Ovary (tissue), 9 donors: ENCODE measurements around the gene GNG12. TPM values are rescaled to one million over a fixed set of nuclear protein-coding genes. Genes with fewer than 3 reads are reported as not detected.

ENCODE experiments used
- DNase-seq, 5 donors: peaks; one replicate each; pipeline ENCODE4 v3.0.0-alpha.2; 2019 to 2020
- H3K27ac ChIP-seq, 2 donors: fragments of 200-600 bp; one replicate each; pipeline versions ENCODE4 v1.5.1 to v1.8.0; 2019 to 2022
- H3K27me3 ChIP-seq: fragments of 200-600 bp; one replicate; pipeline ENCODE4 v1.8.0; 2022
- H3K36me3 ChIP-seq: fragments of 200-600 bp; sonication (generic); one replicate; pipeline ENCODE4 v1.5.1; 2019
- H3K4me1 ChIP-seq: one replicate; pipeline ENCODE4 v1.8.1; 2013; ENCODE audit warnings: mild to moderate bottlenecking, moderate library complexity; ENCODE audit not compliant: insufficient read depth
- H3K4me3 ChIP-seq: fragments of 200-600 bp; sonication (generic); one replicate; pipeline ENCODE4 v1.5.1; 2017
- H3K9me3 ChIP-seq, 2 donors: fragments of 200-600 bp in 1 of 2; sonication (generic) in 1 of 2; one replicate each; pipeline versions ENCODE4 v1.5.1 to v1.8.1; 2013 to 2019; ENCODE audit warnings: mild to moderate bottlenecking in 1 of 2, moderate library complexity in 1 of 2
- CTCF ChIP-seq, 3 donors: fragments of 450-650 bp in 2 of 3; fragments of 200-600 bp in 1 of 3; IDR thresholded peaks; one replicate each; pipeline versions ENCODE4 v1.5.1 to v1.8.0; 2016 to 2022; ENCODE audit warnings: antibody characterized with exemption in 3 of 3, mild to moderate bottlenecking in 1 of 3
- EP300 ChIP-seq: sonication (generic); formaldehyde crosslinking; IDR thresholded peaks from one replicate; pipeline ENCODE4 v1.6.1; 2017; ENCODE audit warnings: antibody characterized with exemption
- POLR2A ChIP-seq: fragments of 450-650 bp; IDR thresholded peaks from one replicate; pipeline ENCODE4 v1.6.1; 2017; ENCODE audit warnings: antibody characterized with exemption, mild to moderate bottlenecking, moderate library complexity
- WGBS, 3 donors: extraction: QIAGEN DNeasy Blood & Tissue Kit in 1 of 3; methylation state at CpG; one replicate each; pipeline versions ENCODE4 v1.1.5 to v1.1.7; 2013 to 2017; 5-methylcytosine and 5-hydroxymethylcytosine counted together
- intact Hi-C, 4 donors: fragments of 100-400 bp; cut with DNase I; formaldehyde crosslinking; loops; one replicate each; pipeline versions ENCODE4 v1.11.0 to v1.15.1; 2022 to 2023
- polyA plus RNA-seq, 2 donors: library from polyadenylated mRNA; stranded (reverse); fragments of 200-250 nt in 1 of 2; fragments of 350-450 nt in 1 of 2; fragmentation: Illumina TruSeq in 1 of 2; extraction: RNeasy Lipid Tissue Mini Kit (QIAGEN cat#74804) in 1 of 2; gene quantifications; one replicate each; pipeline ENCODE4 v1.2.3, GENCODE V29; 2013 to 2014
- total RNA-seq, 7 donors: library from RNA; depleted of rRNA in 2 of 7; stranded (reverse); fragments of >200 nt in 2 of 7; fragmentation: NEBNext Ultra II Directional in 3 of 7; extraction: Animal tissue kit (Norgen Biotek cat#: 25700) in 3 of 7; gene quantifications; one replicate each; pipeline versions ENCODE4 v1.1.0 to v1.2.4, GENCODE V29; 2016 to 2023
- donor health status: DM: no; HTN: no; CAD: no; lungs with moderate emphysema.
- donor health status: DM: no; HTN: no; CAD: no.
- donor health status: Bipolar disorder and iron deficiency.
- donor health status: DM: yes; HTN: yes; CAD: no.
- donor health status: DM: no; HTN: no; CAD: no.
- donor health status: DM: yes; HTN: yes; CAD: no.

GNG12 gene
- total and polyA plus RNA-seq, 9 donors: 41.0 to 121 (median 68.0) TPM

- no peak overlapping the region for H3K27ac ChIP-seq
- H3K9me3 ChIP-seq: no peaks in the 10 kb centered on the region
- H3K4me3 ChIP-seq: no peak overlapping the region
- H3K27me3 ChIP-seq: no peaks in the 10 kb centered on the region
- WGBS, 3 donors: 82 to 83% (median 83%) methylated on average over 6 of the region's 6 CpGs
- H3K36me3 ChIP-seq: no peaks in the 10 kb centered on the region
- intact Hi-C loops: loop anchor here in 3 of 4 donors (5.0 to 10.0 kb wide), 5 partner anchors 63 to 568 kb away; partner anchors contain the start of gene GNG12 (in 1 of the 3)
- no peak for TF ChIP-seq EP300
- TF ChIP-seq POLR2A: no peak
- no peak for TF ChIP-seq CTCF (IDR thresholded peaks at IDR 0.05)
- H3K4me1 ChIP-seq: peaks cover 2% of the 10 kb centered on the region
- DNase-seq: no peak
Observed at GRCh38 chr1:67769633-67770256, 63.5 kb downstream of the GNG12 start.

GRCh38 chr1:67768480-67768879 lies 64.8 kb downstream of the GNG12 start:
- Histone ChIP-seq H3K27me3 (no peaks in the 10 kb centered on the region), H3K4me3 (no peak overlapping the region), H3K9me3 (no peaks in the 10 kb centered on the region), H3K27ac (no peak overlapping the region), H3K4me1 (no peaks in the 10 kb centered on the region), H3K36me3 (no peaks in the 10 kb centered on the region)
- intact Hi-C loops: loop anchor here in 3 of 4 donors (5.0 to 10.0 kb wide), 5 partner anchors 64 to 569 kb away; partner anchors contain the start of gene GNG12 (in 1 of the 3)
- WGBS, 3 donors: 95 to 100% (median 99%) methylated on average over 1 of the region's 1 CpG
- DNase-seq: no peak
- TF ChIP-seq POLR2A: no peak
- TF ChIP-seq CTCF (IDR thresholded peaks at IDR 0.05): no peak
- no peak for TF ChIP-seq EP300

GRCh38 chr1:67767103-67767782 lies 66.0 kb downstream of the GNG12 start:
- no peak for TF ChIP-seq POLR2A
- TF ChIP-seq CTCF (IDR thresholded peaks at IDR 0.05): no peak
- TF ChIP-seq EP300: no peak
- Histone ChIP-seq H3K4me3 (no peak overlapping the region), H3K4me1 (no peaks in the 10 kb centered on the region), H3K27me3 (no peaks in the 10 kb centered on the region), H3K9me3 (no peaks in the 10 kb centered on the region), H3K36me3 (no peaks in the 10 kb centered on the region), H3K27ac (no peak overlapping the region)
- intact Hi-C loops: loop anchor here in 3 of 4 donors (5.0 to 10.0 kb wide), 5 partner anchors 65 to 570 kb away; partner anchors contain the start of gene GNG12 (in 1 of the 3)
- DNase-seq: no peak
- 79 to 85% (median 84%) methylated on average over 6 of the region's 6 CpGs for WGBS, 3 donors

GRCh38 chr1:67766141-67766978 lies 66.9 kb downstream of the GNG12 start:
- H3K4me3 ChIP-seq: peak overlapping the region; percentile 19
- peak; percentile 67 to 87 (median 87) for TF ChIP-seq CTCF (IDR thresholded peaks at IDR 0.05)
- TF ChIP-seq POLR2A: no peak
- no peak for TF ChIP-seq EP300
- no peaks in the 10 kb centered on the region for H3K4me1 ChIP-seq
- peak; percentile 65 to 76 (median 73) for DNase-seq
- H3K36me3 ChIP-seq: no peaks in the 10 kb centered on the region
- 11 to 12% (median 11%) methylated on average over 17 of the region's 17 CpGs for WGBS, 3 donors
- no peaks in the 10 kb centered on the region for H3K27me3 ChIP-seq
- no peaks in the 10 kb centered on the region for H3K9me3 ChIP-seq
- intact Hi-C loops: loop anchor here in 3 of 4 donors (5.0 to 10.0 kb wide), 5 partner anchors 66 to 571 kb away; partner anchors contain the start of gene GNG12 (in 1 of the 3)
- H3K27ac ChIP-seq: peak overlapping the region in 1 of 2 donors; percentile 38
